HCT116 (cell line): ENCODE data around the gene CLEC10A. TPM values are rescaled to one million over a fixed set of nuclear protein-coding genes. Genes with fewer than 3 reads are reported as not detected.

Source experiments
- ATAC-seq: fragments of 200-7000 bp; cut with Tn5 transposase; 2 replicates; pipeline ENCODE4 v1.9.1; 2020; ENCODE audit warnings: mild to moderate bottlenecking, moderate library complexity
- BruUV-seq: library from RNA; stranded (reverse); fragments of 400-500 nt; replicated peaks from 2 replicates; lab custom pipeline; 2021; lab: Mats Ljungman, UMichigan
- CTCF ChIA-PET: fragments of 300-600 bp; sonication (Branson Sonifier 250); formaldehyde crosslinking; loops from one replicate; lab custom pipeline; 2021; ENCODE audit warnings: antibody characterized with exemption; lab: Charles Lee
- POLR2A ChIA-PET: fragments of 300-600, 350-600 bp; sonication (Branson Sonifier 250); formaldehyde crosslinking; loops from one replicate; lab custom pipeline; 2021; ENCODE audit warnings: antibody characterized with exemption; lab: Charles Lee
- RAD21 ChIA-PET, 2 experiments: fragments of 300-600 bp; sonication (Branson Sonifier 250); formaldehyde crosslinking; loops; one replicate each; lab custom pipeline; 2023; ENCODE audit warnings: low total read pairs in 2 of 2; ENCODE audit not compliant: uncharacterized antibody in 2 of 2, unreplicated experiment in 2 of 2, low non-redundant PET in 1 of 2; lab: Charles Lee
- DNase-seq: peaks from one replicate; pipeline ENCODE4 v3.0.0-alpha.2; 2010; ENCODE audit warnings: low read depth, low spot score
- H2AFZ ChIP-seq: fragments of 200-600 bp; shearing (Covaris generic), sonication (generic); 2 replicates; pipeline ENCODE4 v1.6.1; 2017; ENCODE audit warnings: low read depth, mixed run types, mixed read lengths, antibody characterized with exemption, low read length; ENCODE audit not compliant: poor library complexity, severe bottlenecking
- H3K27ac ChIP-seq: 2 replicates; pipeline ENCODE4 v1.5.1; 2012; ENCODE audit warnings: low read depth, low read length
- H3K27me3 ChIP-seq: fragments of 200-600 bp; sonication (generic); 2 replicates; pipeline ENCODE4 v1.6.1; 2016; ENCODE audit warnings: mixed run types, low read length, mixed read lengths; ENCODE audit not compliant: insufficient read depth
- H3K36me3 ChIP-seq, 2 experiments: fragments of 200-500 bp in 1 of 2; fragments of 200-600 bp in 1 of 2; sonication (Bioruptor generic) in 1 of 2; sonication (generic) in 1 of 2; 2 replicates each; pipeline versions ENCODE4 v1.5.1 to v1.6.1; 2014 to 2016; ENCODE audit warnings: low read length in 2 of 2, inconsistent platforms in 1 of 2, mixed read lengths in 1 of 2, mixed run types in 1 of 2; ENCODE audit not compliant: insufficient read depth in 2 of 2, control insufficient read depth in 1 of 2
- H3K4me1 ChIP-seq, 2 experiments: fragments of 200-600 bp in 1 of 2; sonication (generic) in 1 of 2; 2 replicates each; pipeline versions ENCODE4 v1.5.1 to v1.6.1; 2012 to 2017; ENCODE audit warnings: low read length in 2 of 2, inconsistent platforms in 1 of 2, mild to moderate bottlenecking in 1 of 2, mixed read lengths in 1 of 2, mixed run types in 1 of 2, moderate library complexity in 1 of 2; ENCODE audit not compliant: insufficient read depth in 2 of 2, control insufficient read depth in 1 of 2
- H3K4me2 ChIP-seq: fragments of 200-600 bp; sonication (generic); 2 replicates; pipeline ENCODE4 v1.6.1; 2017; ENCODE audit warnings: mixed run types, low read length, mixed read lengths
- H3K4me3 ChIP-seq, 2 experiments: fragments of 200-600 bp in 1 of 2; sonication (generic) in 1 of 2; replicated peaks in 1 of 2; 2 replicates each; pipeline ENCODE4 v1.5.1; 2011 to 2016; ENCODE audit warnings: low read length in 2 of 2, control low read depth in 1 of 2, low read depth in 1 of 2, mild to moderate bottlenecking in 1 of 2, mixed read lengths in 1 of 2, mixed run types in 1 of 2
- H3K79me2 ChIP-seq: fragments of 200-600 bp; sonication (generic); 2 replicates; pipeline ENCODE4 v1.6.1; 2017; ENCODE audit warnings: mild to moderate bottlenecking, mixed run types, low read length, moderate library complexity, mixed read lengths; ENCODE audit not compliant: insufficient read depth
- H3K9ac ChIP-seq: fragments of 200-600 bp; sonication (generic); 2 replicates; pipeline ENCODE4 v1.6.1; 2016; ENCODE audit warnings: low read length, mixed read lengths
- H3K9me2 ChIP-seq: fragments of 200-600 bp; sonication (generic), shearing (Covaris generic); 2 replicates; pipeline ENCODE4 v1.6.1; 2017; ENCODE audit warnings: mixed run types, mild to moderate bottlenecking, moderate library complexity; ENCODE audit not compliant: insufficient read depth
- H3K9me3 ChIP-seq, 2 experiments: fragments of 200-500 bp in 1 of 2; fragments of 200-600 bp in 1 of 2; sonication (Bioruptor generic) in 1 of 2; sonication (generic) in 1 of 2; 2 replicates each; pipeline ENCODE4 v1.6.1; 2014 to 2017; ENCODE audit warnings: low read length in 2 of 2, mixed read lengths in 2 of 2, inconsistent platforms in 1 of 2, low read depth in 1 of 2, mild to moderate bottlenecking in 1 of 2, mixed run types in 1 of 2, moderate library complexity in 1 of 2; ENCODE audit not compliant: control insufficient read depth in 1 of 2, insufficient read depth in 1 of 2
- H4K20me1 ChIP-seq: fragments of 200-600 bp; sonication (generic), shearing (Covaris generic); 2 replicates; pipeline ENCODE4 v1.6.1; 2017; ENCODE audit warnings: mixed run types, mild to moderate bottlenecking, moderate library complexity; ENCODE audit not compliant: insufficient read depth
- CBX3 ChIP-seq: IDR thresholded peaks from 2 replicates; pipeline ENCODE4 v1.6.1; 2012; ENCODE audit warnings: low read depth
- EZH2phosphoT487 ChIP-seq: fragments of 200-600 bp; IDR thresholded peaks from 2 replicates; pipeline ENCODE4 v1.6.1; 2018; ENCODE audit warnings: antibody characterized with exemption, borderline replicate concordance
- FOSL1 ChIP-seq: IDR thresholded peaks from 2 replicates; pipeline ENCODE4 v1.6.1; 2012; ENCODE audit warnings: low read depth
- RAD21 ChIP-seq: IDR thresholded peaks from 2 replicates; pipeline ENCODE4 v1.6.1; 2012; ENCODE audit warnings: low read depth, mild to moderate bottlenecking
- SIN3A ChIP-seq: IDR thresholded peaks from 2 replicates; pipeline ENCODE4 v1.6.1; 2012; ENCODE audit warnings: low read depth
- SP1 ChIP-seq: IDR thresholded peaks from 2 replicates; pipeline ENCODE4 v1.6.1; 2012; ENCODE audit warnings: low read depth
- SRF ChIP-seq: IDR thresholded peaks from 2 replicates; pipeline ENCODE4 v1.6.1; 2012; ENCODE audit warnings: low read depth
- YY1 ChIP-seq: IDR thresholded peaks from 2 replicates; pipeline ENCODE4 v1.6.1; 2011; ENCODE audit warnings: low read length, low read depth, moderate library complexity, mild to moderate bottlenecking; ENCODE audit not compliant: insufficient replicate concordance; ENCODE audit errors: extremely low read depth
- ZNF274 ChIP-seq: fragments of 200-500 bp; sonication (Bioruptor generic); IDR thresholded peaks from 2 replicates; pipeline ENCODE4 v1.6.1; 2014; ENCODE audit warnings: mild to moderate bottlenecking, low read depth, low read length, inconsistent platforms
- intact Hi-C: fragments of 100-400 bp; cut with micrococcal nuclease; formaldehyde crosslinking; loops from 2 replicates; pipeline ENCODE4 v1.10.0; 2022
- total RNA-seq: library from RNA; stranded (reverse); gene quantifications from one replicate; pipeline ENCODE4 v1.2.1, GENCODE V29; 2021; ENCODE audit not compliant: unreplicated experiment
- TF ChIP-seq, protein P1 (sequence below), 3 experiments: fragments of 200-600 bp in 1 of 3; sonication (generic) in 1 of 3; IDR thresholded peaks in 2 of 3; conservative IDR thresholded peaks in 1 of 3; 2 replicates each; pipeline ENCODE4 v1.5.1; 2012 to 2017; ENCODE audit warnings: low read depth in 2 of 3, low read length in 2 of 3, antibody characterized with exemption in 1 of 3, borderline replicate concordance in 1 of 3, control low read depth in 1 of 3, mild to moderate bottlenecking in 1 of 3, mixed read lengths in 1 of 3, mixed run types in 1 of 3, moderate library complexity in 1 of 3; ENCODE audit not compliant: insufficient read depth in 1 of 3
- TF ChIP-seq, protein P2 (sequence below): IDR thresholded peaks from 2 replicates; pipeline ENCODE4 v1.6.1; 2012

CLEC10A gene
- total RNA-seq, 1 experiment from 2014 or later: not detected

DNA sequence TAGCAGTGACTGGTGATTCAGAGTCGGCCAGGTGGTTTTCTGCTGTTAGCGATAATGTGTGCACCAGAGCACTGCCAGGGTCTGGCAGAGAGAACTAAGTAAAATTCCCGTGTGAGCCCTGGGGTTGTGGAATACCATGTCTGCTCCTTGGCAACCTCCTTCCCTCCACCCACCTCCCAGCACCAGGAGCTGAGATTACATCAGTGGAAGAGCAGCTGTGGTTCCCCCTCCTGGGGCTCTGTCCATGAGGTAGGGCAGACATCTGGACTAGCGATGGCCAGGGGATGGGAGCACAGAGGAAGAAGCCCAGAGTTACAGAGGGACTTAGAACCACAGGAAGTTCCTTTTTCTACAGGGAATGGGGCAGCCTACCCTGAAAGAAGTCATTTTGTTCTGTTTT lies 15.8 kb downstream of the CLEC10A start:
- no peak for TF ChIP-seq SRF
- no peak for TF ChIP-seq CBX3
- TF ChIP-seq SIN3A: no peak
- TF ChIP-seq EZH2phosphoT487: no peak
- TF ChIP-seq, protein P1, sequence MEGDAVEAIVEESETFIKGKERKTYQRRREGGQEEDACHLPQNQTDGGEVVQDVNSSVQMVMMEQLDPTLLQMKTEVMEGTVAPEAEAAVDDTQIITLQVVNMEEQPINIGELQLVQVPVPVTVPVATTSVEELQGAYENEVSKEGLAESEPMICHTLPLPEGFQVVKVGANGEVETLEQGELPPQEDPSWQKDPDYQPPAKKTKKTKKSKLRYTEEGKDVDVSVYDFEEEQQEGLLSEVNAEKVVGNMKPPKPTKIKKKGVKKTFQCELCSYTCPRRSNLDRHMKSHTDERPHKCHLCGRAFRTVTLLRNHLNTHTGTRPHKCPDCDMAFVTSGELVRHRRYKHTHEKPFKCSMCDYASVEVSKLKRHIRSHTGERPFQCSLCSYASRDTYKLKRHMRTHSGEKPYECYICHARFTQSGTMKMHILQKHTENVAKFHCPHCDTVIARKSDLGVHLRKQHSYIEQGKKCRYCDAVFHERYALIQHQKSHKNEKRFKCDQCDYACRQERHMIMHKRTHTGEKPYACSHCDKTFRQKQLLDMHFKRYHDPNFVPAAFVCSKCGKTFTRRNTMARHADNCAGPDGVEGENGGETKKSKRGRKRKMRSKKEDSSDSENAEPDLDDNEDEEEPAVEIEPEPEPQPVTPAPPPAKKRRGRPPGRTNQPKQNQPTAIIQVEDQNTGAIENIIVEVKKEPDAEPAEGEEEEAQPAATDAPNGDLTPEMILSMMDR (IDR thresholded peaks at IDR 0.05 in 2 of 3, conservative IDR thresholded peaks at IDR 0.05 in 1 of 3; ENCODE audit: borderline replicate concordance in 1 of 3, insufficient read depth in 1 of 3, low read depth in 2 of 3, low read length in 2 of 3): no peak
- TF ChIP-seq RAD21: no peak
- no peak for TF ChIP-seq FOSL1
- no peak for TF ChIP-seq ZNF274
- TF ChIP-seq YY1: no peak
- TF ChIP-seq SP1: no peak
- TF ChIP-seq, protein P2, sequence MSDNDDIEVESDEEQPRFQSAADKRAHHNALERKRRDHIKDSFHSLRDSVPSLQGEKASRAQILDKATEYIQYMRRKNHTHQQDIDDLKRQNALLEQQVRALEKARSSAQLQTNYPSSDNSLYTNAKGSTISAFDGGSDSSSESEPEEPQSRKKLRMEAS: no peak
- ATAC-seq: no peak
- H3K4me3 ChIP-seq: no peak overlapping the region
- POLR2A ChIA-PET: no interaction called here
- peaks cover 16 to 25% of the 10 kb centered on the region in 2 experiments for H3K4me1 ChIP-seq
- H2AFZ ChIP-seq: no peak overlapping the region
- no peaks in the 10 kb centered on the region for H3K9me3 ChIP-seq
- H3K27me3 ChIP-seq: peaks cover 4% of the 10 kb centered on the region; the same call in 1 of the 2 replicates
- intact Hi-C loops: no loop called here
- CTCF ChIA-PET: no interaction called here
- no TSS peak for BruUV-seq
- no peaks in the 10 kb centered on the region for H4K20me1 ChIP-seq
- DNase-seq: no peak
- H3K9me2 ChIP-seq: no peaks in the 10 kb centered on the region
- H3K4me2 ChIP-seq: no peak overlapping the region
- H3K9ac ChIP-seq: no peak overlapping the region
- no peaks in the 10 kb centered on the region for H3K36me3 ChIP-seq
- RAD21 ChIA-PET: no interaction called here
- H3K27ac ChIP-seq: no peak overlapping the region
- no peaks in the 10 kb centered on the region for H3K79me2 ChIP-seq
